Activated T-cell treated with anti-CD3 and anti-CD28 coated beads, Interleukin-2, amount 50 U/mL, for 24 hours (primary cell): ENCODE measurements around the gene PHACTR3.

Source experiments
- DNase-seq: peaks from one replicate; pipeline ENCODE4 v3.0.0-alpha.2; 2020
- H3K27ac Mint-ChIP-seq: 2 replicates; pipeline ENCODE4 v1.8.0; 2020; ENCODE audit warnings: mild to moderate bottlenecking, mixed read lengths
- H3K27me3 Mint-ChIP-seq: 2 replicates; pipeline ENCODE4 v1.8.0; 2020; ENCODE audit warnings: mixed read lengths
- H3K36me3 Mint-ChIP-seq: 2 replicates; pipeline ENCODE4 v1.8.0; 2020; ENCODE audit warnings: low read depth, mixed read lengths
- H3K4me1 Mint-ChIP-seq: 2 replicates; pipeline ENCODE4 v1.8.0; 2020; ENCODE audit warnings: low read depth, mixed read lengths
- H3K4me3 Mint-ChIP-seq: 2 replicates; pipeline ENCODE4 v1.8.0; 2020; ENCODE audit warnings: mild to moderate bottlenecking, moderate library complexity, mixed read lengths
- H3K9me3 Mint-ChIP-seq: 2 replicates; pipeline ENCODE4 v1.8.0; 2020; ENCODE audit warnings: mixed read lengths

Gene PHACTR3

GRCh38 chr20:59597240-59597639 is 7.1 kb upstream of the PHACTR3 start:
- Mint-ChIP-seq H3K27me3 (peaks cover 62% of the 10 kb centered on the region), H3K36me3 (no peaks in the 10 kb centered on the region), H3K27ac (no peak overlapping the region), H3K4me3 (no peak overlapping the region), H3K9me3 (no peaks in the 10 kb centered on the region), H3K4me1 (no peaks in the 10 kb centered on the region)
- no peak for DNase-seq

- Mint-ChIP-seq H3K27me3 (peaks cover 77% of the 10 kb centered on the region), H3K4me3 (no peak overlapping the region), H3K27ac (no peak overlapping the region), H3K4me1 (no peaks in the 10 kb centered on the region), H3K9me3 (no peaks in the 10 kb centered on the region), H3K36me3 (no peaks in the 10 kb centered on the region)
- DNase-seq, result peak; percentile 34
Measured at GRCh38 chr20:59598625-59599310, 5.6 kb upstream of the PHACTR3 start.

- H3K4me3 Mint-ChIP-seq, result no peak overlapping the region
- peaks cover 80% of the 10 kb centered on the region for H3K27me3 Mint-ChIP-seq
- no peaks in the 10 kb centered on the region for H3K36me3 Mint-ChIP-seq
- no peaks in the 10 kb centered on the region for H3K4me1 Mint-ChIP-seq
- DNase-seq, result no peak
- no peaks in the 10 kb centered on the region for H3K9me3 Mint-ChIP-seq
- no peak overlapping the region for H3K27ac Mint-ChIP-seq
Measured at GRCh38 chr20:59599941-59600340, 4.4 kb upstream of the PHACTR3 start.

GRCh38 chr20:59600472-59600871 is 3.9 kb upstream of the PHACTR3 start:
- Mint-ChIP-seq H3K36me3 (no peaks in the 10 kb centered on the region), H3K4me3 (no peak overlapping the region), H3K4me1 (no peaks in the 10 kb centered on the region), H3K9me3 (no peaks in the 10 kb centered on the region), H3K27me3 (peaks cover 78% of the 10 kb centered on the region), H3K27ac (no peak overlapping the region)
- DNase-seq, result no peak

- H3K36me3 Mint-ChIP-seq, result no peaks in the 10 kb centered on the region
- no peak overlapping the region for H3K4me3 Mint-ChIP-seq
- no peaks in the 10 kb centered on the region for H3K4me1 Mint-ChIP-seq
- H3K9me3 Mint-ChIP-seq, result no peaks in the 10 kb centered on the region
- DNase-seq, result no peak
- H3K27ac Mint-ChIP-seq, result no peak overlapping the region
- peaks cover 79% of the 10 kb centered on the region for H3K27me3 Mint-ChIP-seq
Measured at GRCh38 chr20:59602546-59603080, 1.7 kb upstream of the PHACTR3 start.

- Mint-ChIP-seq H3K9me3 (no peaks in the 10 kb centered on the region), H3K4me1 (no peaks in the 10 kb centered on the region), H3K27ac (no peak overlapping the region), H3K4me3 (no peak overlapping the region), H3K27me3 (peaks cover 79% of the 10 kb centered on the region), H3K36me3 (no peaks in the 10 kb centered on the region)
- DNase-seq, result no peak
Measured at GRCh38 chr20:59603176-59603575, 1.2 kb upstream of the PHACTR3 start.

GRCh38 chr20:59604741-59605600 is 631 bp downstream of the PHACTR3 start:
- DNase-seq, result no peak
- peaks cover 78% of the 10 kb centered on the region for H3K27me3 Mint-ChIP-seq
- no peak overlapping the region for H3K27ac Mint-ChIP-seq
- no peaks in the 10 kb centered on the region for H3K9me3 Mint-ChIP-seq
- H3K36me3 Mint-ChIP-seq, result no peaks in the 10 kb centered on the region
- H3K4me3 Mint-ChIP-seq, result no peak overlapping the region
- no peaks in the 10 kb centered on the region for H3K4me1 Mint-ChIP-seq

- Mint-ChIP-seq H3K27me3 (peaks cover 75% of the 10 kb centered on the region), H3K4me3 (no peak overlapping the region), H3K9me3 (no peaks in the 10 kb centered on the region), H3K27ac (no peak overlapping the region), H3K4me1 (no peaks in the 10 kb centered on the region), H3K36me3 (no peaks in the 10 kb centered on the region)
- DNase-seq, result no peak
Measured at GRCh38 chr20:59605601-59606364, 1.4 kb downstream of the PHACTR3 start.

GRCh38 chr20:59606566-59606965 is 2.2 kb downstream of the PHACTR3 start:
- Mint-ChIP-seq H3K4me1 (no peaks in the 10 kb centered on the region), H3K9me3 (no peaks in the 10 kb centered on the region), H3K36me3 (no peaks in the 10 kb centered on the region), H3K27me3 (peaks cover 72% of the 10 kb centered on the region), H3K27ac (no peak overlapping the region), H3K4me3 (no peak overlapping the region)
- DNase-seq, result no peak

- no peaks in the 10 kb centered on the region for H3K4me1 Mint-ChIP-seq
- H3K9me3 Mint-ChIP-seq, result no peaks in the 10 kb centered on the region
- H3K36me3 Mint-ChIP-seq, result no peaks in the 10 kb centered on the region
- DNase-seq, result no peak
- no peak overlapping the region for H3K27ac Mint-ChIP-seq
- H3K4me3 Mint-ChIP-seq, result no peak overlapping the region
- peaks cover 59% of the 10 kb centered on the region for H3K27me3 Mint-ChIP-seq
Measured at GRCh38 chr20:59608396-59608795, 4.1 kb downstream of the PHACTR3 start.

- Mint-ChIP-seq H3K27me3 (peaks cover 55% of the 10 kb centered on the region), H3K9me3 (no peaks in the 10 kb centered on the region), H3K27ac (no peak overlapping the region), H3K4me1 (no peaks in the 10 kb centered on the region), H3K36me3 (no peaks in the 10 kb centered on the region), H3K4me3 (no peak overlapping the region)
- no peak for DNase-seq
Measured at GRCh38 chr20:59608871-59609270, 4.5 kb downstream of the PHACTR3 start.

GRCh38 chr20:59611286-59611685 is 6.9 kb downstream of the PHACTR3 start:
- Mint-ChIP-seq H3K27ac (no peak overlapping the region), H3K4me1 (no peaks in the 10 kb centered on the region), H3K9me3 (no peaks in the 10 kb centered on the region), H3K36me3 (no peaks in the 10 kb centered on the region), H3K4me3 (no peak overlapping the region), H3K27me3 (peaks cover 45% of the 10 kb centered on the region)
- no peak for DNase-seq

GRCh38 chr20:59613861-59614260 is 9.5 kb downstream of the PHACTR3 start:
- H3K27me3 Mint-ChIP-seq, result peaks cover 30% of the 10 kb centered on the region

GRCh38 chr20:59614714-59615113 is 10.4 kb downstream of the PHACTR3 start:
- Mint-ChIP-seq H3K9me3 (no peaks in the 10 kb centered on the region), H3K4me3 (no peak overlapping the region), H3K27ac (no peak overlapping the region), H3K36me3 (no peaks in the 10 kb centered on the region), H3K4me1 (no peaks in the 10 kb centered on the region), H3K27me3 (peaks cover 23% of the 10 kb centered on the region)
- DNase-seq, result no peak

More at GRCh38 chr20:59613861-59614260, 9.5 kb downstream of the PHACTR3 start:
- no peaks in the 10 kb centered on the region for H3K4me1 Mint-ChIP-seq
- no peak overlapping the region for H3K27ac Mint-ChIP-seq
- no peak overlapping the region for H3K4me3 Mint-ChIP-seq
- H3K9me3 Mint-ChIP-seq, result no peaks in the 10 kb centered on the region
- H3K36me3 Mint-ChIP-seq, result no peaks in the 10 kb centered on the region
- no peak for DNase-seq
